ENCODE results near the gene CGRRF1. TPM values are rescaled to one million over a fixed set of nuclear protein-coding genes. Genes with fewer than 3 reads are reported as not detected.

Gene CGRRF1
- polyA plus RNA-seq (2013, experiment 1 of 2; ENCODE audit: insufficient read length) = 16.1 TPM
- 19.1 TPM for polyA plus RNA-seq (2013, experiment 2 of 2; ENCODE audit: insufficient read length)

- peak; percentile 99 for DNase-seq
Measured at GRCh38 chr14:54509546-54510501, at the start of gene CGRRF1. CGRRF1 (plus strand) TSS chr14:54509906; CDS start chr14:54509960, 54 bp downstream.

GRCh38 chr14:54462048-54462447 lies 47.7 kb upstream of the CGRRF1 start:
- DNase-seq = no peak

GRCh38 chr14:54465654-54466053 lies 44.1 kb upstream of the CGRRF1 start:
- DNase-seq = no peak

GRCh38 chr14:54467280-54467679 lies 42.4 kb upstream of the CGRRF1 start:
- no peak for DNase-seq

- DNase-seq = no peak
Measured at GRCh38 chr14:54470701-54471100, 39.0 kb upstream of the CGRRF1 start.

- DNase-seq = no peak
Measured at GRCh38 chr14:54471641-54472040, 38.1 kb upstream of the CGRRF1 start.

- DNase-seq = no peak
Measured at GRCh38 chr14:54472315-54472714, 37.4 kb upstream of the CGRRF1 start.

- no peak for DNase-seq
Measured at GRCh38 chr14:54474232-54474793, 35.4 kb upstream of the CGRRF1 start.

- no peak for DNase-seq
Measured at GRCh38 chr14:54475187-54475899, 34.4 kb upstream of the CGRRF1 start.

GRCh38 chr14:54475911-54476310 lies 33.8 kb upstream of the CGRRF1 start:
- peak; percentile 35 for DNase-seq

- DNase-seq = no peak
Measured at GRCh38 chr14:54478636-54479215, 31.0 kb upstream of the CGRRF1 start.

GRCh38 chr14:54480830-54481562 lies 28.7 kb upstream of the CGRRF1 start:
- DNase-seq = no peak

- DNase-seq = no peak
Measured at GRCh38 chr14:54481695-54482094, 28.0 kb upstream of the CGRRF1 start.

GRCh38 chr14:54483073-54483745 lies 26.5 kb upstream of the CGRRF1 start:
- DNase-seq = no peak

GRCh38 chr14:54483846-54484245 lies 25.9 kb upstream of the CGRRF1 start:
- DNase-seq = no peak

GRCh38 chr14:54486685-54487084 lies 23.0 kb upstream of the CGRRF1 start:
- no peak for DNase-seq

GRCh38 chr14:54487771-54488170 lies 21.9 kb upstream of the CGRRF1 start:
- DNase-seq = peak; percentile 59

GRCh38 chr14:54488318-54488645 lies 21.4 kb upstream of the CGRRF1 start:
- no peak for DNase-seq

GRCh38 chr14:54488646-54489317 lies 20.9 kb upstream of the CGRRF1 start, which contains the start of gene GMFB:
GMFB (minus strand) TSS chr14:54488980; CDS start chr14:54488927, 53 bp downstream.
- peak; percentile 96 for DNase-seq

GRCh38 chr14:54489318-54489683 lies 20.4 kb upstream of the CGRRF1 start:
- no peak for DNase-seq

Data from fibroblast of skin of scalp (primary cell).